WI38 (cell line): ENCODE measurements around the gene SPACA7.

Source experiments
- H3K4me3 ChIP-seq: 2 replicates; pipeline ENCODE4 v1.5.1; 2011; ENCODE audit warnings: low read depth, mild to moderate bottlenecking, control low read depth, low read length
- TF ChIP-seq, protein P1 (sequence below): IDR thresholded peaks from 2 replicates; pipeline ENCODE4 v1.5.1; 2012; ENCODE audit warnings: low read depth, mild to moderate bottlenecking, control low read depth, low read length

SPACA7 gene

DNA sequence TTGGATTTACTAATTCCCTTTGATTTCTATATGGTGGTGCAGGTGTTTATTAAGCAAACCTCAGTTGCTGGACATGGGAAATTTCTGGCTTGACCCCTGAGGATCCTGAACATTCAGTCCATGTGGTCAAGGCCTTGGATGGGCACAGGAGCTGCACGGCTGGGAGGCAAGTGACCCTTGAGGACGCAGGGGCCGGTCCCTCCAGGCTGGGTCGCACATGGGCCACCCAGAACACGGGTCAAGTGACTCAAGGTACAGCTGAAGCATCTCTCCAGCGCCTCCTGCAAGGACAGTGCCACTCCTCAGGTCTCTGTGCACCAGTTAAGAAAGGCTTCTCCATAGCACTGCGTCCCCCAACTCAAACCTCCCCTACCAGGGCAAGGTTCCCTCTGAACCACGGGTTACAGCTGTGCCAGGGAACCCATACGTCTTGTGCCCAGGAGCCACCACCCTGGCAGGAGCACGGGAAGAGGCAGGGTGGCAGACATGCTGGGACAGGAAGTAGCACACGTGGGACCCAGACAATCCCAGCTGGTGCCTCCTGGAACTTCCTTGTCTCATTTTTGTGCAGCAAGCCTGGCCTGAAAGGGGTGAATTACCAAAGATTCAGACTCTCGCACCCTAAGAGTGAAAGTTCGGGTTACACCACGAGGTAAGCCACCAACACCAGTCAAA is 93.1 kb downstream of the SPACA7 start:
- no peak overlapping the region for H3K4me3 ChIP-seq

DNA sequence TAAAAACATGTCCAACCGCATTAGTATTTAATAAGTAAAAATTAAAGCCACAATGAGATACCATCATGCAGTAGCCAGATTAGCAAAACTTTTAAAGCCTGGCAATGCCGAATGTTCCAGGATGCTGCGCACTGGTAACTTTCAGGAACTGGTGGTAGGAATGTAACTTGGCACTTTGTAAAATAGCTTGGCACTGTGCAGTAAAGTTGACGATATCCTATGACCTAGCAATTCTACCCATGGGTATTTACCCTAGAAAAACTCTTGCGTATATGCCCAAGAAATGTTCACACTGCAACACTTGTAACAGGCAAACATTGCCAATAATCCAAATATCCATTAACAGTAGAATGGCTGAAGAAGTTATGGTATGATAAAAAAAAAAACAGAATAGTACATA is 97.7 kb downstream of the SPACA7 start:
- TF ChIP-seq, protein P1, sequence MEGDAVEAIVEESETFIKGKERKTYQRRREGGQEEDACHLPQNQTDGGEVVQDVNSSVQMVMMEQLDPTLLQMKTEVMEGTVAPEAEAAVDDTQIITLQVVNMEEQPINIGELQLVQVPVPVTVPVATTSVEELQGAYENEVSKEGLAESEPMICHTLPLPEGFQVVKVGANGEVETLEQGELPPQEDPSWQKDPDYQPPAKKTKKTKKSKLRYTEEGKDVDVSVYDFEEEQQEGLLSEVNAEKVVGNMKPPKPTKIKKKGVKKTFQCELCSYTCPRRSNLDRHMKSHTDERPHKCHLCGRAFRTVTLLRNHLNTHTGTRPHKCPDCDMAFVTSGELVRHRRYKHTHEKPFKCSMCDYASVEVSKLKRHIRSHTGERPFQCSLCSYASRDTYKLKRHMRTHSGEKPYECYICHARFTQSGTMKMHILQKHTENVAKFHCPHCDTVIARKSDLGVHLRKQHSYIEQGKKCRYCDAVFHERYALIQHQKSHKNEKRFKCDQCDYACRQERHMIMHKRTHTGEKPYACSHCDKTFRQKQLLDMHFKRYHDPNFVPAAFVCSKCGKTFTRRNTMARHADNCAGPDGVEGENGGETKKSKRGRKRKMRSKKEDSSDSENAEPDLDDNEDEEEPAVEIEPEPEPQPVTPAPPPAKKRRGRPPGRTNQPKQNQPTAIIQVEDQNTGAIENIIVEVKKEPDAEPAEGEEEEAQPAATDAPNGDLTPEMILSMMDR: no peak
- H3K4me3 ChIP-seq: no peak overlapping the region

More for the DNA sequence above, 93.1 kb downstream of the SPACA7 start:
- TF ChIP-seq, protein P1: no peak

DNA sequence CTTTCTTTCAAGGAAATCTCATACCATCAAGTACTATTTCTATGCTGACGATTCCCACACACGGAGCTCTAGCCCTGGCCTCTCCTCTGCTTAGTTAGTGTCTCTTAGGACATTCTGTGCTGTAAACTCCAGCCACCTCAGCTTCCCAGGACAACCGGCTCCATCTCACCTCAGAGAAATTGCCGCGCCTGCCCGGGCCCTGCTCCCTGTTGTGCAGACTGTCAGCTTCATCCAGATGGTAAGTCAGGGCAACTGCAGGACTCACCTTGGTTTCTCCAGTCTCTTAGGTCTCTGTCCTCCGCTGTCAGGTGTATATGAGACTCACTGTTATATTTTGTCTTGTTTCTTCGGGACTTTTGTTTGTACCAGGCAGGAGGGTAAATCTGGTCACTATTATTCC is 98.7 kb downstream of the SPACA7 start:
- no peak overlapping the region for H3K4me3 ChIP-seq
- TF ChIP-seq, protein P1: no peak

DNA sequence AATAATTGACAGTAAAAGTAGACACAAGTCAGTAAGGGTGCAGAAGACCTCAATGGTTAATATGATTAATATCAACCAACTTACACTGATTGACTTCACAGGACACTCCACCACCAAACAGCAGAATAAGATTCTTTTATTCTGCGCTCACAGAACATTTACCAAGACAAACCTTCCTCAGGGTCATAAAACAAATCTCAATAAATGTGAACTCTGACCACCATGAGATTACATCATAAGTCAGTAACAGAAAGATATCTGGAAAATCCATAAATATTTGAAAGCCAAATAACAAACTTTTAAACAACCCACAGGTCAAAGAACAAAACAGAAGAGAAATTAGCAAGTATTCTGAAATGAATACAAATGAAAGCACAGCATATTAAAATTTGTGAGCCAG is 99.7 kb downstream of the SPACA7 start:
- TF ChIP-seq, protein P1: no peak
- no peak overlapping the region for H3K4me3 ChIP-seq

DNA sequence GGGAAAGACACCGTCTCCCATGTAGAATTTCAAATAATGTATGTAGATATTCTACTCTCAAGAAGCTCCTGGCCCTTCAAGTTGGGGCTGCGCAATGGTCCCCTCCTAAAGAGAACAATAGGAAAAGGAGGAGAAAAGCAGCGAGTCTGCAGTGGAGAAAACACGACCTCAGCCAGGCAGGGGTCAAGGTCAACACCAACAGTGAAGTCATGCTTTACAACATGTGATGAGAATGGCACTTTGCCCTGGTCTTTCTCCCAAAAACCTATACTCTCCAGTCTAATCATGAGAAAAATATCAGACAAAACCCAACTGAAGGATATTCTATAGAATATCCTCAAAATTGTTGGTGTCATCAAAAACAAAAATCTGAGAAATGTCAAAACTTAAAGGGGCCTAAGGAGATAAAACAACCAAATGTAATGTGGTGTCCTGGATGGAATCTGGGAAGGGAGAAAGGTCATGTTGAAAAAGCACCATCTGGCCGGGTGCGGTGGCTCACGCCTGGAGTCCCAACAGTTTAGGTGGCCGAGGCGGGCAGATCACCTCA is 101.0 kb downstream of the SPACA7 start:
- TF ChIP-seq, protein P1: no peak
- no peak overlapping the region for H3K4me3 ChIP-seq

DNA sequence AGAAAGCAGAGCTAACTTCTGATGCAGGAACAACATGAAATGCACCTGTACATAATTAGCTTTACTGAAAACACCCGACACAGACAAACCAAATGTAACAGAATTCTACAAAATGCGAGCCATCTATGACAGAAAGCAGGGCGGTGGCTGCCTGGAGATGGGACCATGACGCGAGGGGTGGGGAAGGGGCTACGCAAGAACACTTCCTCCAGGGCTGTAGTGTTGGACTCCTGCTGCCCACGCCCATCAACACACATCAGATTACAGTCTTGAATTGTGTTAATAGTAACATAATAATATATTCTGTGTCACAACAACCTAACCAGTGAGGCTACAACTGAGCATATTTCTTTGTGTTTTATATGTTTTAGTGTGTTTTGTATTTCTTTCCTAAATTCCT is 103.2 kb downstream of the SPACA7 start:
- TF ChIP-seq, protein P1: no peak
- no peak overlapping the region for H3K4me3 ChIP-seq

DNA sequence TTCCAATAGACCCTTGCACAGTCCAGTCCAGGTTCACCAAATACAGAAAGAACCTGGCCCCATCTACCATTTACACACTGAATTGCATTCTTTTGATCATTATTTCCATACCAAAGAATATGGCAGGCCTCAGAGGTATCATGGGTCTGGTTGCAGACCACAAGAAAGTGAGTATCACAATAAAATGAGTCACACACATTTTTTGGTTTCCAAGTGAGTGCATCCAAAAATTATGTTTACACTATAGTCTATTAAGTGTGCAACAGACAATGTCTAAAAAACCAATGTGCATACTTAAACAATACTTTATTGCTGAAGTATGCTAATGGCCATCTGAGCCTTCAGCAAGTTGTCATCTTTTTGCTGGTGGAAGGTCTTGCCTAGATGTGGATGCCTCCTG is 105.3 kb downstream of the SPACA7 start:
- TF ChIP-seq, protein P1: no peak

More for the DNA sequence above, 105.3 kb downstream of the SPACA7 start:
- no peak overlapping the region for H3K4me3 ChIP-seq
